Measurements from ENCODE around the gene ZMIZ1. TPM values are rescaled to one million over a fixed set of nuclear protein-coding genes. Genes with fewer than 3 reads are reported as not detected.

The ZMIZ1 gene
- total RNA-seq, 2 experiments from 2014 or later, result 27.3 to 28.2 TPM

DNA sequence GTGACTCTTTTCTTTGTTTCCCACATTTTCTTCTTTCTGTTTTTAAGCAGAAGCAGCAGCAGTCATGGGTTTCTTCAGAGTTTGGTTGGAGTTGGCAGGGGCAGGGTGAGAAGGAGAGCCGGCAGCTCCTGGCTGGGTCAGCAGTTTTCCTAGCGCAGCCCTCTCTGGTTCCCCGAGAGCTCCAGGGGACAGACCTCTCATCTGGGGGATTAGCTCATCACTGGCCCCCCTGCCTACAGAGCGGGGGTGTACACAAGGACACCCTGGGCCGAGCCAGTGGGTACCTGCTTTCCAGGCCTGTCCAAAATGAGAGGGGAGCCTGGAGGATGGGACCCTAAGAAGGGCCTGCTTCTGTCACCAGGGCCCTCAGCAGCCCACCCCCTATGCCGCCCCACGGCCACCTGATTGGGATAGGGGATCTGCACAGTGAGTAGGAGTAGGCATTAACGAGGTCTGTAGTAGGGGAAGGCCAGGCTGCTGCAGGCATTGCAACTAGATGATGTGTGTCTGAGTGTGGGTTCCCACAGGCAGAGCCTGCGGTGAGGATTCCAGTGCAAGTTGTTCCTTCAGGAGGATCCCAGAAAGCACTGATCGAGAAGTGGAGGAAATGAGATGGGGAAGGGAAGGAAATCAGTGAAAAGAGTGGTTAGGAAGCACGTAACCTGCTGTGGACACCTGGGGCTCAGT lies 155.6 kb downstream of the ZMIZ1 start:
- Mint-ChIP-seq H3K9me3 (no peaks in the 10 kb centered on the region), H3K36me3 (no peaks in the 10 kb centered on the region)

DNA sequence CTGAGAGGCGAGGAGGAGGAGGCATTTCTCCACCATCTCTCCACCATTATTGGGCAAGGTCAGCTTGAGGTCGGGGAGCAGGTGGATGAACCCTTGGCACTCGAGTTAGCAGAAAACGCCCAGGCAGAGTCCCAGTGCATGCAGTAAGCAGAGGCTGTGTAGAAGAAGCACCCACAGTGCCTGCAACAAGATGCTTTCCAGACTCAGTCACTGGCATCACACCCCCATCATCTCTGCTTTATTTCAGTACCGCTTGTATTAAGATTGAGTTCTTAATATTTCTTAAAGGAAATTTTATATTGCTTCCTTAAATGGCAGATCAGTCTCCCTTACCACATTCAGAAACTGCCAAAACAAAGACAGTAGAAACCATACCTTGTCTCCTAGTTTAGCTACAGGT lies 156.2 kb downstream of the ZMIZ1 start:
- no peak for DNase-seq
- Mint-ChIP-seq H3K27me3 (no peaks in the 10 kb centered on the region), H3K4me1 (no peaks in the 10 kb centered on the region), H3K9me3 (no peaks in the 10 kb centered on the region), H3K4me3 (no peak overlapping the region), H3K36me3 (no peaks in the 10 kb centered on the region), H3K27ac (no peak overlapping the region)

More for the DNA sequence above, 155.6 kb downstream of the ZMIZ1 start:
- no peak overlapping the region for H3K27ac Mint-ChIP-seq
- H3K27me3 Mint-ChIP-seq, result no peaks in the 10 kb centered on the region
- no peak overlapping the region for H3K4me3 Mint-ChIP-seq
- no peak for DNase-seq
- H3K4me1 Mint-ChIP-seq, result no peaks in the 10 kb centered on the region

DNA sequence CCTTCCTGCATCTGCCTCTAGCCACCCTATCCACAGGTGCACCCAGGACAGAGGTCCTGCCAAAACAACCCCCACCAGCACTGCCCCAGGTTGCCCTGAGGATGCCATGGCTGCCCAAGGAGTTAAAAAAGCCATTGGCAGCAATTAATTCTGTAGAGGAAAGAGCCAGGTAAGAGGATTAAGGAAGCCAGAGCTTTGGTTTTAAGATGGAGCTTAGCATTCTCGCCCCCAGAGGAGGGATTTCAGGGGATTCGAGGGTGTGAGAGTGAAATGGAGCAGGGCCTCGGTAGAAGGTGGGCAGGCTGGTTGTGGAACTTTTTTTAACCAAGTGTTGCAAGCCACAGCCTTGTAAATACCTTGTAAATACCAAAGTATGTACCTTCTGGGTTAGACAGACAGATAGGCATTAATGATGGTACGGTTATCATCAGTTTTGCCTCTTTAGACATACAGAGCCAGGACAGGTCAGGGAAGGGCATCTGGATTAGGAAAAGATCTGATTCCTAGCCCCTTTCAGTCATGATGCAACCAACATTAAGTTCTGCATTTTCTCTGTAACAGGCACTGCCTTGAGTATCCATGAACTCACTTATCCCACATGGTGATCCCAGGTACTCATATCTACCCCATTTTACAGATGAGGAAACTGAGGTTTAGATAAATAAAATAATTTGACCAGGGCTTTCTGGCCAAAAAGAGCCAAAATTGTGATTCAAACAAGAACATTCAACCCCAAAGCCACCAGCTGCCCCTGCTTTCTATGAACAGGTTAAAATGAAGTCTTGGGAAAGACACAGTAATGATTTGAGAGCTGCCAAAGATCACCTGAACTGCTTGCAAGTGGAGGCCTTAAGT lies 157.9 kb downstream of the ZMIZ1 start:
- no peak overlapping the region for H3K4me3 Mint-ChIP-seq
- no peaks in the 10 kb centered on the region for H3K9me3 Mint-ChIP-seq
- H3K4me1 Mint-ChIP-seq, result no peaks in the 10 kb centered on the region
- DNase-seq, result no peak
- no peaks in the 10 kb centered on the region for H3K27me3 Mint-ChIP-seq
- H3K27ac Mint-ChIP-seq, result no peak overlapping the region
- H3K36me3 Mint-ChIP-seq, result no peaks in the 10 kb centered on the region

GRCh38 chr10:79229071-79229541 lies 160.3 kb downstream of the ZMIZ1 start:
- DNase-seq, result no peak
- Mint-ChIP-seq H3K36me3 (no peaks in the 10 kb centered on the region), H3K27ac (no peak overlapping the region), H3K4me3 (no peak overlapping the region), H3K9me3 (no peaks in the 10 kb centered on the region), H3K27me3 (no peaks in the 10 kb centered on the region), H3K4me1 (no peaks in the 10 kb centered on the region)

DNA sequence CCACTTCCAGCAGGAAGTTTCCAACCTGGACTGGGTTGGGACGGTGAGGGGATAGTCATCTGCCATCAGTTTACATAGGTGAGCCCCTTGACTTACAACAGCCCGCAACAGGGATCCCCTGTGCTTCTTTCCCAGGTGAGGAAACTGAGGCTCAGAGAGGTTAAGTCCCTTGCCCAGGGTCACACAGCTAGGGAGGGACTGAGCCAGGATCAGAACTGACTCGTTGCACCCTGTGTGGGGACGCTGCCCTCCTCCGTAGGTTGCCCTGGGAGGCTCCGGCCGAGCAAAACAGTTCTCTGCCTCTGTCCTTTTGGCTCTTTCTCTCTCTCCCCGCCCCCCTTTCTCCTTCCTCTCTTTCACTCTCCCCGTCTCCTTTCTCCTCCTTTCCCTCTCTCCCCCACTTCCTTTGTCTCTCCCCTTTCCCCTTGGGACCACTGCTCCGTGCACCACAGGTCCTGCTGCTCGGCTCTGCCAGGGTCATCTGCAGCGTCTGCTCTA lies 161.1 kb downstream of the ZMIZ1 start:
- no peak overlapping the region for H3K4me3 Mint-ChIP-seq
- no peaks in the 10 kb centered on the region for H3K9me3 Mint-ChIP-seq
- DNase-seq, result no peak
- no peak overlapping the region for H3K27ac Mint-ChIP-seq
- H3K36me3 Mint-ChIP-seq, result no peaks in the 10 kb centered on the region
- no peaks in the 10 kb centered on the region for H3K4me1 Mint-ChIP-seq
- H3K27me3 Mint-ChIP-seq, result no peaks in the 10 kb centered on the region

- Mint-ChIP-seq H3K4me1 (no peaks in the 10 kb centered on the region), H3K4me3 (no peak overlapping the region), H3K36me3 (no peaks in the 10 kb centered on the region), H3K27me3 (no peaks in the 10 kb centered on the region), H3K27ac (no peak overlapping the region), H3K9me3 (no peaks in the 10 kb centered on the region)
- DNase-seq, result no peak
Measured at GRCh38 chr10:79230328-79230830, 161.6 kb downstream of the ZMIZ1 start.

- Mint-ChIP-seq H3K27ac (no peak overlapping the region), H3K27me3 (no peaks in the 10 kb centered on the region)
Measured at GRCh38 chr10:79230850-79231249, 162.1 kb downstream of the ZMIZ1 start.

GRCh38 chr10:79231908-79232307 lies 163.1 kb downstream of the ZMIZ1 start:
- no peak overlapping the region for H3K4me3 Mint-ChIP-seq
- no peak overlapping the region for H3K27ac Mint-ChIP-seq
- H3K9me3 Mint-ChIP-seq, result no peaks in the 10 kb centered on the region
- H3K27me3 Mint-ChIP-seq, result no peaks in the 10 kb centered on the region
- no peaks in the 10 kb centered on the region for H3K36me3 Mint-ChIP-seq
- no peaks in the 10 kb centered on the region for H3K4me1 Mint-ChIP-seq
- DNase-seq, result no peak

More at GRCh38 chr10:79230850-79231249, 162.1 kb downstream of the ZMIZ1 start:
- Mint-ChIP-seq H3K9me3 (no peaks in the 10 kb centered on the region), H3K4me3 (no peak overlapping the region), H3K36me3 (no peaks in the 10 kb centered on the region), H3K4me1 (no peaks in the 10 kb centered on the region)
- no peak for DNase-seq

DNA sequence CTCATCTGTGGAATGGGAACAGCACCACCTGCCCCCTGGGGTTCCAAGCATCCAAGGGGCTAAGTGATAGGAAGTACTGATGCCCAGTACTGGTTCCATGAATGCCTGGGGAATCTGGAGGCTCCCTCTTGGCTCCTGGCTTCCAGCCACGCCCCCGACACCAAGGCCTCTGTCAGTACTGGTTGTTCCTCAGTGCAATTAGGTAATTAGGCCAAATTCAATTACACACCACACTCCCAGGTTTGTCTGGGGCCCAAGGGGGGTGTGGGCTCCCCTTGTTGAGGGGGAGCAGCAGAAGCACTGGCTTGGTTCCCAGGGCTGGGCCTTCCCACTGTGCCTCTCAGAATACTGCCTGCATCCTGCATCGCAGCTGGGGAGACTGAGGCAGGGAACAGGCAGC lies 164.1 kb downstream of the ZMIZ1 start:
- no peaks in the 10 kb centered on the region for H3K36me3 Mint-ChIP-seq

DNA sequence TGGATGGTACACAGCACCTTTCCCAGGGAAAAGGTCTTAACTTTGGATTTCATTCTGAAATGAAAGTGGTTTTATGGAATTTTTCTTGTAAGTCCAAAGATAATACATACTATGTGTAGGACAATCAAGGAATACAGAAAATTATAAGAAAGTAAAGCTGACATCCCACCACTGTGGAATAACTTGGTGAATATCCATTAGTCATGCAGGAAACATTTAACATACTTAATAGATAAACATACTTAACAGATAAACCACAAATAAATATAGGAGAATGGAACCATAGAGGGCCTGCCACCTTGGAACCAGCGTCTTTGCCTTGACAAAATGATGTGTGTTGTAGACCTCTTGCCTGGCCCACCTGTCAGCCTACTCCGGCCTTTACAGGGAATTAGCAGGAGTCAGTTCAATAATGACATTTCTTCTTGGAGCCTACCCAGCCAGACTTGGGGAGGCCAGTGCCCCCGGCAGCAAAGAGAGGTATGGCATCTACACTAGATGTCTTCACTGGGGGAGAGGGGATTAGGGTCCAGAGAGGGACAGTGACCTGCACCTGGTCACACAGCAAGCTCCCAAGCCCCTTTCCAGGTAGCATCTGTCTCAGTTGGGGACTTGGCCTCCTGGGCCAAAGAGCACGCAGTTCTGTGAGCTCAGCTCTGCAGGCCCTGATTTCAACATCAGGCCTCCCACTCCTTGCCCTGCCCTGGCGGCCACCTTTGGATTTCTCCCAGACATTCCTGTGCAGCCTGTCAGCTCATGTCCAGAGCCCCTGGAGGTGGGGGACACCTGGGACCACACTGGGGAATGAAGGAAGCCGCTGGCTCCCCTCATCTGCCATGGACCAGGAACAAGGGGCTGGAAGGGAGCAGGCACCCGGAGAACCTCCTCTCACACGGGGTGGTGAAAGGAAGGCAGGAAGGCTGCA lies 165.9 kb downstream of the ZMIZ1 start:
- H3K36me3 Mint-ChIP-seq, result no peaks in the 10 kb centered on the region
- DNase-seq, result no peak
- no peak overlapping the region for H3K27ac Mint-ChIP-seq
- H3K4me1 Mint-ChIP-seq, result no peaks in the 10 kb centered on the region
- no peak overlapping the region for H3K4me3 Mint-ChIP-seq
- H3K27me3 Mint-ChIP-seq, result no peaks in the 10 kb centered on the region
- H3K9me3 Mint-ChIP-seq, result no peaks in the 10 kb centered on the region

More for the DNA sequence above, 164.1 kb downstream of the ZMIZ1 start:
- Mint-ChIP-seq H3K27ac (no peak overlapping the region), H3K9me3 (no peaks in the 10 kb centered on the region), H3K4me3 (no peak overlapping the region), H3K4me1 (no peaks in the 10 kb centered on the region), H3K27me3 (no peaks in the 10 kb centered on the region)
- DNase-seq, result no peak

DNA sequence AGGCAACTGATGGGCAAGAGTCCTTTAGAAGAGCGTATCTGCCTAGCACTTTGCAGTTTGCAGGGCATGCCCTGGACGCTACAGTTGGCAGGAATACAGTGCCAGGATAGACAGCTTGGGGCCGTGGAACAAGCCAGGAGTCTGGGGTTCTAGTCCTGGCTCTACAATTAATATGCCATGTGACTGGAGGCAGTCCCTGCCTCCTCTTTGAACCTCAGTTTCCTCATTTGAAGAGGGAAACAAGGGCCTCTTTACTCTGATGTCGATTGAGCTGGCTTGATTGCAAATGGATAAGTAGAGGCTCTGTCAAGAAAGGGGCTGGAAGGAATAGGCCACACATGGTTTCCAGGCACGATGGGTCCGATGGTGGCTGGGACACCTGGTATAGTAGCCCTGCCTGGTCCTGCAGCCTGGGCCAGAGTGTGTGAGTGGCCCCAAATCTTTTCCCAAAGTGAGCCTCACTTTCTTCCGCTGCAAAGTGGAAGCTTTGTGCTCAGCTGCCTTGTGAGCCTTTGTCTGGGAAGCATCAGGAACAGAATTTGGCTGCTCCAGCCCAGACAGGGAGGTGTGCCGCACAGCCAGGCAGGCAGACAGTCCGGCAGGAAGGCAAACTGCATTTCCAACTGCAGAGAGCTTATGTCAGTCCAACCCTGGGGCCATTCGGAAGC lies 167.1 kb downstream of the ZMIZ1 start:
- Mint-ChIP-seq H3K4me1 (peaks cover 4% of the 10 kb centered on the region), H3K4me3 (no peak overlapping the region), H3K27me3 (no peaks in the 10 kb centered on the region), H3K27ac (no peak overlapping the region), H3K36me3 (no peaks in the 10 kb centered on the region), H3K9me3 (no peaks in the 10 kb centered on the region)
- DNase-seq, result no peak

- no peak for DNase-seq
- no peaks in the 10 kb centered on the region for H3K9me3 Mint-ChIP-seq
- H3K36me3 Mint-ChIP-seq, result no peaks in the 10 kb centered on the region
- H3K4me3 Mint-ChIP-seq, result no peak overlapping the region
- H3K27ac Mint-ChIP-seq, result no peak overlapping the region
- no peaks in the 10 kb centered on the region for H3K27me3 Mint-ChIP-seq
- H3K4me1 Mint-ChIP-seq, result peaks cover 8% of the 10 kb centered on the region
Measured at GRCh38 chr10:79236433-79236765, 167.6 kb downstream of the ZMIZ1 start.

DNA sequence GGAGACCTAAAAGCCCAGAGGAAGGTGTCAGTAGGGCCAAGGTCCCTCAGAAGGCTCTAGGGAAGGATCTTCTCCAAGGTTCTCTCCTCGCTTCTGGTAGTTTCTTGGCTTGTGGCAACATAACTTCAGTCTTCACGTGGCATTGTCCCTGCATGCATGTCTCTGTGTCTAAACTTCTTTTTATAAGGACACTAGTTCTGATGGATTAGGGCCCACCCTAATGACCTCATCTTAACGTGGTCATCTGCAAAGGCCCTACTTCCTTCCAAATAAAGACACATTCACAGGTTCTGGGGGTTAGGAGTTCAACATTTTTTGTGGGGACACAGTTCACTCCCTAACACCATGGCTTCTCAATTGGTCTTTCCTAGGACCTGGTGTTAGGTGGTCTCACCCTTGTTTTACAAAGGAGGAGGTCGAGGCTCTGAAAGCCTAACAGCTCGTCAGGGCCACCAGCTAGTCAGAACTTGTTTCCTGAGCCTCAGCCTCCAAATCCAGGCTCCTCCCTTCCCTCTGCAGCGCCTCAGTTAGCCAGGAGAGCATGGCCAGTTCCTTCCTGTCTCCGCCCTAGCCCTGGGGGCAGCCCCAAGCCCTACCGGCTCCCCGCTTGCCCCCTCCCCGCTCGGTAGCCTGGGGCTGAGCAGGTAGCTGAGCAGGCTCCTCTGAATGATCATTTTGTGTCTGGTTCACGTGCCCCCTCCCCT lies 168.8 kb downstream of the ZMIZ1 start:
- DNase-seq, result no peak
- Mint-ChIP-seq H3K36me3 (no peaks in the 10 kb centered on the region), H3K4me3 (no peak overlapping the region), H3K27me3 (no peaks in the 10 kb centered on the region), H3K9me3 (no peaks in the 10 kb centered on the region), H3K27ac (no peak overlapping the region), H3K4me1 (peaks cover 15% of the 10 kb centered on the region)

DNA sequence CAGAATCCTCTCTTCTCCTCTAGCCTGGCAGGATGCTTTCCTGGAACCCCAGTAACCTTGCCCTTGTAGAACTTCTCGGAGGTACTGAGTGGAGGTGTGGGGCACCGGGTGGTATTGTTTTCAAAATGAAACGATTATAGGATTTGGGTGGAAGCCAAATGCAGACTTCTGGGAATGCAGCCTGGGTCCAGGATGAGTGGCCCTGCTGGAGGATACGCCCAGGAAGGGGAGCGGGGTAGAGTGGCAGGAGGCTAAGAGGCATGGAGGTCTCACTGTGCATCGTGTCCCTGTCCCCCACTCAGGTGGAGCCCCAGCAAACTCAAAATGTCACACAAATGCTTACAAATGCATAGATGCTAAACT lies 169.4 kb downstream of the ZMIZ1 start:
- H3K36me3 Mint-ChIP-seq, result no peaks in the 10 kb centered on the region
- H3K4me3 Mint-ChIP-seq, result no peak overlapping the region

More for the DNA sequence above, 169.4 kb downstream of the ZMIZ1 start:
- Mint-ChIP-seq H3K27ac (no peak overlapping the region), H3K9me3 (no peaks in the 10 kb centered on the region), H3K27me3 (no peaks in the 10 kb centered on the region), H3K4me1 (peaks cover 15% of the 10 kb centered on the region)
- no peak for DNase-seq

All from activated naive CD8-positive, alpha-beta T cell treated with anti-CD3 and anti-CD28 coated beads for 36 hours (primary cell).